GM19193 (cell line): ENCODE measurements around the gene PANK1.

Source experiments
- POLR2A ChIP-seq: IDR thresholded peaks from 4 replicates; pipeline ENCODE4 v1.6.1; 2011; ENCODE audit not compliant: insufficient read depth, insufficient read length; ENCODE audit errors: extremely low read depth

PANK1 gene

DNA sequence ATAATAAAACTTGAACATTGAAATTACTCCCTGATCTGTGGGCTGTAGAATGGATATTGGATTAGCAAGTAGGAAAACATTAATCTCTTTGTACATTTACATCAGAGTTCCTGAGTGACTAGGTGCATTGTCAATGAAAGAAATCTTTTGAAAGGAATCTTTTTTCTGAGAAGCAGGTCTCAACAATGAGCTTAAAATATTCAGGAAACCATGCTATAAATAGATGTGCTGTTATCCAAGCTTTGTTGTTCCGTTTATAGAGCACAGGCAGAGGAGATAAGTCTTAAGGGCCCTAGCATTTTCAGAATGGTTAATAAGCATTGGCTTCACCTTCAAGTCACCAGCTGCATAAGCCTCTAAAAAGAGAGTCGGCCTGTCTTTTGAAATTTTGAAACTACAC, 68.3 kb downstream of the PANK1 start:
- TF ChIP-seq POLR2A: no peak

DNA sequence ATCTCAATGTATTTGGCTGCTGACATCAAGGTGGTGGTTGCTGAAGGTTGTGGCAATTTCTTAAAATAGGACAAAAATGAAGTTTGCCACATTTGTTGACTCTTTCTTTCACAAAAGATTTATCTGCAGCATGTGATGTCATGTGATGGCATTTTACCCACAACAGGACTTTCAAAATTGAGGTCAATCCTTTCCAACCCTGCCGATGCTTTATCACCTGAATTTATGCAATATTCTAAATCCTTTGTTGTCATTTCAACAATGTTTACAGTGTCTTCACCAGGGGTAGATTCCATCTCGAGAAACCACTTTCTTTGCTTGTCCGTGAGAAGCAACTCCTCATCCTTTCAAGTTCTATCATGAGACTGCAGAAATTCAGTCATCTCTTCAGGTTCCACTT, 69.0 kb downstream of the PANK1 start:
- no peak for TF ChIP-seq POLR2A

DNA sequence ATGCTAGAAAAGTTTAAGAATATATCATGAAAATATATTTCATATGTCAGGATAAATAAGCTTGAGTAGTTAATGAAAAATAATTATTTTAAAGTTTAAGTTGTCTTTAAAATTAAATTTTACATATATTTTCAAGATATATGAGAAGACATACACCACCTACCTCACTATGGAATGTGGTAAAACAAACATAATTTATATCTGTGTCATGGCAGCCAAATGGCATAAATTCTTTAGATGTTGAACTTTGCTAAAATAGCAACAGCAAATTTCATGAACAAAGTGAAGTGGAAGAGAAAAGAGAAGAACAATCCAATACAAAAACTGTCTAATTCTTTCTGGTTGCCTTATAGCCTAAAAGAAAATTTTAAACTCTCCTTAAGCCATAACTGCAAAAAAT, 70.0 kb downstream of the PANK1 start:
- TF ChIP-seq POLR2A: no peak

DNA sequence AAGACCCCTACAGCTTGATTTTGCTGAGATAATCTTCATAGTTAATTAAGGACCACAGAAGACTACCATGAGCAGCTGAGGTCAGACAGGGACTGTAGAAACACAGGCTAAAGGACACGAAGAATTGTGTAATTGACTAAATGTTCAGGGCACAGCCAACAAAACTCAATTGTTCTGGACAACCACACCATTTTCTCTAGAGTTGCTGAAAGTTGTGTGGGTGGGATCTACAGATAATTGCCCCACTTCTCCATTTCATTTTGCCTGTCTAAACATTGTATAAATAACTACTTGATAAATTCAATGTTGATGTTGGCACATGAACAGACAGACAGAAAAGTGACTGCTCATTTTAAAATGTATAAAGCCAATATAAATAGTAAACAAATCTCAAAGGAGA, 70.7 kb downstream of the PANK1 start:
- TF ChIP-seq POLR2A: no peak

DNA sequence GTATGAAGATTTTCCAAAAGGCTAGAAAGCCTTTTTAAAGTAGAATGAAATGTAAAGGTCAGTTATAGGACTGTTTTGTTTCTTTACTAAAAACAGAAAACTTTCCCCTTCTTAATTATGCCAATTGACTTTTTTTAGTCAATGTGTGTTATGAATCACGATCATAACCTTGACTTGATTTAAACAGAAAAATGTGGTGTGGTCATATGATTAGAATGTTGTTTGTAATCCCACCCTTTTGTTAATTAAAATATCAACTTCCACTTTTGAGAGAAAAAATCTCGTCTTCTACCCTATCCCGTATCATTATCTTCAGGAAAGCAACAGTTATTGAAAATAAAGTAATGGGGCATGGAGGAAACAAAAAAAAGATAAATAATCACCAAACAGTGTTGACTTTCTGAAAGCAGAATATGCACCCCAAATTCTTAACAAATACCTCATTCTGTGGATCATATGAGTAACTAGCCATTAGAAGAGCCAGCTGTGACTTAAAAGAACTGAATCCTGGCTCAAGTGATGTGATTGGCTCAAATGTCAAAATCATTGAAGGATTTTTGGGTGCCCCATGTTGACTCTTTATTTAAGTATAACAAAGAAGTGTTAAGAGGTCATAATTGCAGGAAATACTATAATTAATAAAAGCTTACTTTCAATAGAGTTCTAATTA, 77.3 kb downstream of the PANK1 start:
- no peak for TF ChIP-seq POLR2A

DNA sequence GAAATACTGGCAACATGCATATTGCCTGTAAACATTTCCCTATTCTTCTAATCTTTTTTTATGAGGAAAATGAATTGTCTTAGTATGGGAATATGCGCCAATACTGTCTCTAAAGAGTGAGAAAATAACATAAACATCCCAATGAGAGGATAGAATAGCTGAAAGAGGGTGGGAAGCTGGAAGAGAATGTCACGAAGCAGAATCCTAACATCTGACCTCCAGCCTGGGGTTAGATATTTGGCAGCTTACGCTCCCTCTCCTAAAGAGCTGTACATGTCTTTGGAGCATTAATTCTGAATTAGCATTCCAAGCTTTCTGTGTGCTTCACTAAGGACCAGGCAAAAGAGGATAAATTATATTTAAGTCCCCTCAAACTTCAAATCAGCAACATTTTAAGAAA, 78.0 kb downstream of the PANK1 start:
- no peak for TF ChIP-seq POLR2A

DNA sequence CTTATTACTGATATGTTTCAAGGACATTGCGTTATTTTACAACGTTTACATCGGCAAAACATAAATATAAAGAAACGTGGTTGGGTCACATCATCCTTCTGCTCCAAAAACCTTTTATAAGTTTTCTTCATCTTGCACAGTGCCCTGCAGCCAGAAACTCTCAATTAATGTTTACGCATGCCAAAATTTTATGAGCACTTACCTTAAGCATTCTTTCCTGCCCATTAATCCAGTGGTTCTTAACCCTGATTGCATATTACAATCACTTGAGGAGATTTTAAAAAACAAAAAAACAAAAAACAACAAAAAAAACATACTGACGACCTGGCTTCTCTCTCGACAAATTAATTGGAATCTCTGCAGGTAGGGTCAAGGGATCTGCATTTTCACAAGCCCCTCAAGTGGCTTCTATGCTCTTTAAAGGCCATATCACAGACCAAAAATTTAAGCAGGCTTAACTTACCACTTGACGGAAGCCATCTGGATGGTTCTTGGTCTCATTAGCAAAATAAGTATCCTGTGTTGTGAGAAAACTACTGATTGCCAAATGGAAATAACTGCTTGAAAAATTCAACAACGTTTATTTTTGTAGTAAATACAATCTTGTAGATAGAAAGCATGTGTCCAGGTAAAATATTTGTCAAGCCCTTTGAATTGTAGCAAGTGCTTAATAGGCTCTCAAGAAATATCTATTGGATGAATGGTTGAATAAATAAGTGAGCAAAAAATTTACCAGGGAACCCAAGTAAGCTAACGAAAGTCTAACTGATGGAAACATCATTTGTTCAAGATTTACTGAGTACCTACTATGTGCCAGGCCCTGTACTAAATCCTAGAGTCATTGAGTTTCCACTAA, 78.7 kb downstream of the PANK1 start:
- no peak for TF ChIP-seq POLR2A

DNA sequence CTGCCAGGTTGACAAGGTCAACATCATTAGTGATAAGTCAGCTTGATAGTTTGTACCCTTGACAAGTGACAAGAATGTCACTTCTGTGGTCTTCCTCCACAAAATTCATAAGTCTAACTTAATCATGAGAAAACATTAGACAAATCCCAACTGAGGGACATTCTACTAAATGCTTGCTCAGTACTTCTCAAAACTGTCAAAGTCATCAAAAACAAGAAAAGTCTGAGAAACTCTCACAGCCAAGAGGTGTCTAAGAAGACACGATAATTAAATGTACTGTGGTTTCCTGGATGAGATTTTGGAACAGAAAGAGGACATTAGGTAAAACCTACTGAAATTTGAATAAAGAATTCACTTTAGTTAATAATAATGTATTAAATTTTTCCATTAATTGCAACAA, 79.9 kb downstream of the PANK1 start:
- TF ChIP-seq POLR2A: no peak

DNA sequence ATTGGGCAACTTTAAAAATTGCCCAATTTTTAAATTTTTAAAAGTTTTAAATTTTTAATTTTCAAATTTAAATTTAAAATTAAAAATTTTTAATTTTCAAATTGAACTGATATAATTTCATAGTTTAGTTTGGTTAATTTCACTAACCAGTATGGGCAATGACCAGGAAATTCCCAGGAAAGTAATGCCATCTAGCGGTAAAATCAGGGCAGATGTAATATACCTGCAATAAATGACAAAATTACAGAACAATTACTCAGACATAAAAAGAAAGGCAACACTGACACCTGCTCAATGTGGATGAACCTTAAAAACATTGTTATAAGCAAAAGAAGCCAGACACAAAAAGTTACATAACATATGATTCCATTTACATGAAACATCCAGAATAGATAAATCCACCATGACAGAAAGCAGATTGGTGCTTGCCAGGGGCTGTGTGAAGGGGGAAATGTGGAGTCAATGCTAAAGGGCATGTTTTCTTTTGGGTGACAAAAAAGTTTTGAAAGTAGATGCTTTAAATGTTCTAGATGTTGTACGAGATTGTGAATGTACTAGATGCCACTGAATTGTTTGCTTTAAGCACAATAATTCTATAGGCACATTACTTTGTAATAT, 81.1 kb downstream of the PANK1 start:
- TF ChIP-seq POLR2A: no peak

DNA sequence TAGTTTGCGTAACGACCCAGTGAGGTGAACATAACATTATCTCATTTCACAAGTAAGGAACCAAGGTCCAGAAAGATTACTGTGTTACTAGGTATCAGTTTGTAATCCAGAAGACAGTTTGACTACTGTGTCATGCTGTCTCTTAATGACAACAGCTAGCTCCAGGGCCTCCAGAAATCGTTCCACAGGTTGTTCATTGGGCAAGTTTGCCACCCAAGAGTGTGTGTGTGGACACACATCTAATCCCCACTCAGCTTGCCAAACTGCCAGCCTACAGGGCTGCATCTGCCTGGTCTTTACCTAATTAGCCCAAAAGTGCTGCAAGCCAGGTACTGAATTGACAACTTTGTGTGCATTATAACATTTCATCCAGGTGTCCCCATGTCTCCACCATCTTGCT, 81.7 kb downstream of the PANK1 start:
- TF ChIP-seq POLR2A: no peak

DNA sequence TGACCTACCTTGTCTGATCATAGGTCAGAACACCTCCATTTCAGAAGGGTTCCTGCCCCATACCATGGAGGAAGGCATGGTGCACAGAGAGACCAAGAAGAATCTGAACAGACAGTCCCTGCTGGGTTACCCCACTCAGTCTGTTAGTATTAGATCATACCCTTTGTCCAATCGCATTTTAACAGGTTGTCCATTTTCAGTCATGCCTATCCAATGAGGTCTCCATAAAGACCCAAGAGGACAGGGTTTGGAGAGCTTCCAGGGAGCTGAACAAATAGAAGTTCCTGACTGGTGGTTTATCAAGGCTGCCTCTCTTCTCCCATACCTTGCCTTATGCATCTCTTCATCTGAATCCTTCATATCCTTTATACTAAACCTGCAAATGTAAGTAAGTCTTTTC, 88.4 kb downstream of the PANK1 start:
- TF ChIP-seq POLR2A: no peak

DNA sequence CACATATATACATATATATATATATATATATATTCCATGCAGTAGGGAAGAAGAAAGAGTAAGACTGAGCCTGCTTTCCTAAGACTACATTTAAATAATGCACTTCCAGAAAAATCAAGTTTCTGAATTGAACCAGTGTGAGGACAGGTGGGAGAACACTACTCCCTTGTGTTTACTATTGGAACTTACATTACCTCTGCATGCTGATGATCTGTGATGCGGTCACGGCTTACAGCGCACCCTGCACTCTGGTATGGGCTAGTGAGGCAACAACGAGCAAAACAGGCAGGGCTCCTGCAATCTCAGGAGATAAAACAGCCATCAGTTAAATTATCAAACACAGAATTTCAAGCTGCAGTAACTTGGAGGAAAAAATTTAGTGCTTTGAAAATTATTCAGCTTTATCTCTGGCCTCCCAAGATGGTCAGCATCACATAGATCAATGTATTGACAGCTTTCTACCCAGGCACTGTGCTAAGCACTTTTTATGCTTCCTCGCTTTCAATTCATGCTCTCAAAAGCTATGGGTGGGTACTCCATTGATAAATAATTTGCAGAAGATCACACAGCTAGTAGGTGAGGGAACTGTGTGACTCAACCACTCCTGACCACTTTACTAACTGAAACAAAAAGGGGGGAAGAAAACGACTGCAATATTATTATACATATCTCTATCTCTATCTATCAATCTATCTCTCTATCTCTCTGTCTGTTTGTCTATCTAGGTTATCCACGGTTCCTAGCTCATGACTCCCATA, 89.2 kb downstream of the PANK1 start:
- TF ChIP-seq POLR2A: no peak

DNA sequence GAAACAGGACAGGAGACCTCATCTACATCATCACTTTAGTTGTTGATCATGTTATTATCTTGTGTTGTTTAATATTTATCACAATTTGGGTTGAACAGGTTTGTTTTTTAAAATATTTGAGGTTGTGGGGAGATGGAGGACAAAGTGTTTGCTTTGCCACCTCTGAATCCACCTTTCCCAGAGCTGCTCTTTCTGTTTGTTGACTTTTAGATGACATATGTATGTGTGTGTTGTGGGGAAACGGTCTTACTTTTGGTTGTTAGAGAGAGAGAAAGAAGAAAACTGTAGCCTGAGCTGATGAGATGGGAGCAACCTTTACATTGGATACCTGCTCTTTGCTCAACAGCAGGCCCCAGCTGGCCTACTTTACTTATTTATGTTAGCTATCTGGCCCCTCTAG, 90.6 kb downstream of the PANK1 start:
- TF ChIP-seq POLR2A: no peak

DNA sequence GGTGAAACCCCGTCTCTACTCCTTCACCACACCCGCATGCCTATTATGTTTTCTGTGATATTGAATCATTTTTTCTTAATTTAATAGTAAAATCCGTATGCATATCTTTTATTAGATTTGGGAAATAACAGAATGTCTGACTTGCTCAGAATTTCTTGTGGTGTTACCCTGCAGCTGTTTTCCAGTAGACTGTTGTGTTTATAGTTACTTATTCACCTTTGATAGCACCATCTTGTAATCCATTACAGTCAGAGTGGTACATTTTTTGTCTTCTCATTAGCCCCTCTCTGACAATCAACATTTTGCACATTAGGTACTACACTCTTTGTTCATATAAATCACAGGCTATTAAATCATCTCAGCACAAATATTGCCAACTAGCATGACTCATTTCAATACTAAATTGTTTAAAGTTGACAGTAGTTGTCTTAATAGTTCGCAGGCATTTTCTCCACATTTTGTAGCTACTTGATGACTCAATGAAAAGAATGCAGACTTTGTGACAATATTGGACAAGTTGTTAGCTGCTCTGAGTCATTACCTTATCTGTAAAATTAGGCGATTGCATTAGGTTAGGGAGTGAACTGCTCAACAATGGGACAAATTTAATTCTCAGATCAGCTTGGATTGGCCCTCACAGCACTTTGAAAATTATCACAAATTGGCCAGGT, 91.8 kb downstream of the PANK1 start:
- no peak for TF ChIP-seq POLR2A

DNA sequence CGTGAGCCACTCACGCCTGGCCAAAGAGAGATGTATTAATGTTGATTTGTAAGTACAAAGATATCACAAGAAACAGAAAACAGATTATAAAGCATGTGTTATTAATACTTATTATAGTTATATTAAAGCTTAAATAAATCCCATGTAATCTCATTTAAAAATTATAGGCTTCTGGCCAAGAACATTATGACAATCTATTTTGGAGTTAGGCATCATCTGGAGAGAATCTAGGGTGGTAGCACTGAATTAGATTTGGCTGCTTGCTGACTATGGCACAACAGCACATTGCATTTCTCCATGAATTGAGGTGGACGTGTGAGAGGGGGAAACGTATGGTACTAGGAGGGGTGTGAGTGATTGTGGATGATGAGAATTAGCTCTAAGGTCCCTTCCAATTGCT, 92.8 kb downstream of the PANK1 start:
- TF ChIP-seq POLR2A: no peak
